ENCODE results near the gene PRPF38B.
A peak's percentile ranks its signal among the peaks of the same experiment; 100 is the strongest.

DNA sequence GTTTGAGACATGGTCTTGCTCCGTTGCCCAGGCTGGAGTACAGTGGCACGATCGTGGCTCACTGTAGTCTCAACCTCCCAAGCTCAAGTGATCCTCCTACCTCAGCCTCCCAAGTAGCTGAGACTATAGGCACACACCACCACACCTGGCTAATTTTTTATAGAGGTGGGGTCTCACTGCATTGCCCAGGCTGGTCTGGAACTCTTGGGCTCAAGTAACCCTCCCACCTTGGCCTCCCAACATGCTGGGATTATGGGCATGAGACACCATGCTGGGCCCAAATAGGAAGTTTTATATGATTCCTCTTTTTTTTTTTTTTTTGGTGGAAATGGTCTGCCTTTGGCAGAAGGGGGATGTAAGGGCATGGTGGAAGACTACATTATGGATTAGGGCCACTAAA, 14.5 kb downstream of the PRPF38B start:
- TF ChIP-seq MTF1 (CRISPR knock-in tag; IDR thresholded peaks at IDR 0.05; ENCODE audit: borderline replicate concordance): no peak
- TF ChIP-seq POLR2A (conservative IDR thresholded peaks at IDR 0.05): peak; percentile 83
- no peak for TF ChIP-seq PTBP1 (IDR thresholded peaks at IDR 0.05; ENCODE audit: low read depth, low read length)
- TF ChIP-seq SIX5 (IDR thresholded peaks at IDR 0.05; ENCODE audit: borderline replicate concordance in 1 of 2, insufficient read depth in 1 of 2, low read depth in 1 of 2, low read length in 2 of 2): no peak
- no peak for TF ChIP-seq ZNF398 (CRISPR knock-in tag; IDR thresholded peaks at IDR 0.05)
- no peak for TF ChIP-seq ZNF584 (CRISPR knock-in tag; IDR thresholded peaks at IDR 0.05; ENCODE audit: low read depth)
- TF ChIP-seq ETV6 (IDR thresholded peaks at IDR 0.05; ENCODE audit: borderline replicate concordance in 1 of 2, low read depth in 2 of 2, low read length in 1 of 2): no peak
- no peak for TF ChIP-seq ETV6 (CRISPR knock-in tag; IDR thresholded peaks at IDR 0.05; ENCODE audit: borderline replicate concordance)
- TF ChIP-seq, protein P1, sequence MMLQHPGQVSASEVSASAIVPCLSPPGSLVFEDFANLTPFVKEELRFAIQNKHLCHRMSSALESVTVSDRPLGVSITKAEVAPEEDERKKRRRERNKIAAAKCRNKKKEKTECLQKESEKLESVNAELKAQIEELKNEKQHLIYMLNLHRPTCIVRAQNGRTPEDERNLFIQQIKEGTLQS (IDR thresholded peaks at IDR 0.05): no peak
- TF ChIP-seq, protein P1 (CRISPR knock-in tag; conservative IDR thresholded peaks at IDR 0.05): no peak
- TF ChIP-seq ZKSCAN3 (CRISPR knock-in tag; IDR thresholded peaks at IDR 0.05): no peak
- TF ChIP-seq, protein P2, sequence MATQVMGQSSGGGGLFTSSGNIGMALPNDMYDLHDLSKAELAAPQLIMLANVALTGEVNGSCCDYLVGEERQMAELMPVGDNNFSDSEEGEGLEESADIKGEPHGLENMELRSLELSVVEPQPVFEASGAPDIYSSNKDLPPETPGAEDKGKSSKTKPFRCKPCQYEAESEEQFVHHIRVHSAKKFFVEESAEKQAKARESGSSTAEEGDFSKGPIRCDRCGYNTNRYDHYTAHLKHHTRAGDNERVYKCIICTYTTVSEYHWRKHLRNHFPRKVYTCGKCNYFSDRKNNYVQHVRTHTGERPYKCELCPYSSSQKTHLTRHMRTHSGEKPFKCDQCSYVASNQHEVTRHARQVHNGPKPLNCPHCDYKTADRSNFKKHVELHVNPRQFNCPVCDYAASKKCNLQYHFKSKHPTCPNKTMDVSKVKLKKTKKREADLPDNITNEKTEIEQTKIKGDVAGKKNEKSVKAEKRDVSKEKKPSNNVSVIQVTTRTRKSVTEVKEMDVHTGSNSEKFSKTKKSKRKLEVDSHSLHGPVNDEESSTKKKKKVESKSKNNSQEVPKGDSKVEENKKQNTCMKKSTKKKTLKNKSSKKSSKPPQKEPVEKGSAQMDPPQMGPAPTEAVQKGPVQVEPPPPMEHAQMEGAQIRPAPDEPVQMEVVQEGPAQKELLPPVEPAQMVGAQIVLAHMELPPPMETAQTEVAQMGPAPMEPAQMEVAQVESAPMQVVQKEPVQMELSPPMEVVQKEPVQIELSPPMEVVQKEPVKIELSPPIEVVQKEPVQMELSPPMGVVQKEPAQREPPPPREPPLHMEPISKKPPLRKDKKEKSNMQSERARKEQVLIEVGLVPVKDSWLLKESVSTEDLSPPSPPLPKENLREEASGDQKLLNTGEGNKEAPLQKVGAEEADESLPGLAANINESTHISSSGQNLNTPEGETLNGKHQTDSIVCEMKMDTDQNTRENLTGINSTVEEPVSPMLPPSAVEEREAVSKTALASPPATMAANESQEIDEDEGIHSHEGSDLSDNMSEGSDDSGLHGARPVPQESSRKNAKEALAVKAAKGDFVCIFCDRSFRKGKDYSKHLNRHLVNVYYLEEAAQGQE (IDR thresholded peaks at IDR 0.05; ENCODE audit: borderline replicate concordance): no peak
- TF ChIP-seq, protein P2 (CRISPR knock-in tag; IDR thresholded peaks at IDR 0.05; ENCODE audit: low read depth): no peak
- TF ChIP-seq, protein P3, sequence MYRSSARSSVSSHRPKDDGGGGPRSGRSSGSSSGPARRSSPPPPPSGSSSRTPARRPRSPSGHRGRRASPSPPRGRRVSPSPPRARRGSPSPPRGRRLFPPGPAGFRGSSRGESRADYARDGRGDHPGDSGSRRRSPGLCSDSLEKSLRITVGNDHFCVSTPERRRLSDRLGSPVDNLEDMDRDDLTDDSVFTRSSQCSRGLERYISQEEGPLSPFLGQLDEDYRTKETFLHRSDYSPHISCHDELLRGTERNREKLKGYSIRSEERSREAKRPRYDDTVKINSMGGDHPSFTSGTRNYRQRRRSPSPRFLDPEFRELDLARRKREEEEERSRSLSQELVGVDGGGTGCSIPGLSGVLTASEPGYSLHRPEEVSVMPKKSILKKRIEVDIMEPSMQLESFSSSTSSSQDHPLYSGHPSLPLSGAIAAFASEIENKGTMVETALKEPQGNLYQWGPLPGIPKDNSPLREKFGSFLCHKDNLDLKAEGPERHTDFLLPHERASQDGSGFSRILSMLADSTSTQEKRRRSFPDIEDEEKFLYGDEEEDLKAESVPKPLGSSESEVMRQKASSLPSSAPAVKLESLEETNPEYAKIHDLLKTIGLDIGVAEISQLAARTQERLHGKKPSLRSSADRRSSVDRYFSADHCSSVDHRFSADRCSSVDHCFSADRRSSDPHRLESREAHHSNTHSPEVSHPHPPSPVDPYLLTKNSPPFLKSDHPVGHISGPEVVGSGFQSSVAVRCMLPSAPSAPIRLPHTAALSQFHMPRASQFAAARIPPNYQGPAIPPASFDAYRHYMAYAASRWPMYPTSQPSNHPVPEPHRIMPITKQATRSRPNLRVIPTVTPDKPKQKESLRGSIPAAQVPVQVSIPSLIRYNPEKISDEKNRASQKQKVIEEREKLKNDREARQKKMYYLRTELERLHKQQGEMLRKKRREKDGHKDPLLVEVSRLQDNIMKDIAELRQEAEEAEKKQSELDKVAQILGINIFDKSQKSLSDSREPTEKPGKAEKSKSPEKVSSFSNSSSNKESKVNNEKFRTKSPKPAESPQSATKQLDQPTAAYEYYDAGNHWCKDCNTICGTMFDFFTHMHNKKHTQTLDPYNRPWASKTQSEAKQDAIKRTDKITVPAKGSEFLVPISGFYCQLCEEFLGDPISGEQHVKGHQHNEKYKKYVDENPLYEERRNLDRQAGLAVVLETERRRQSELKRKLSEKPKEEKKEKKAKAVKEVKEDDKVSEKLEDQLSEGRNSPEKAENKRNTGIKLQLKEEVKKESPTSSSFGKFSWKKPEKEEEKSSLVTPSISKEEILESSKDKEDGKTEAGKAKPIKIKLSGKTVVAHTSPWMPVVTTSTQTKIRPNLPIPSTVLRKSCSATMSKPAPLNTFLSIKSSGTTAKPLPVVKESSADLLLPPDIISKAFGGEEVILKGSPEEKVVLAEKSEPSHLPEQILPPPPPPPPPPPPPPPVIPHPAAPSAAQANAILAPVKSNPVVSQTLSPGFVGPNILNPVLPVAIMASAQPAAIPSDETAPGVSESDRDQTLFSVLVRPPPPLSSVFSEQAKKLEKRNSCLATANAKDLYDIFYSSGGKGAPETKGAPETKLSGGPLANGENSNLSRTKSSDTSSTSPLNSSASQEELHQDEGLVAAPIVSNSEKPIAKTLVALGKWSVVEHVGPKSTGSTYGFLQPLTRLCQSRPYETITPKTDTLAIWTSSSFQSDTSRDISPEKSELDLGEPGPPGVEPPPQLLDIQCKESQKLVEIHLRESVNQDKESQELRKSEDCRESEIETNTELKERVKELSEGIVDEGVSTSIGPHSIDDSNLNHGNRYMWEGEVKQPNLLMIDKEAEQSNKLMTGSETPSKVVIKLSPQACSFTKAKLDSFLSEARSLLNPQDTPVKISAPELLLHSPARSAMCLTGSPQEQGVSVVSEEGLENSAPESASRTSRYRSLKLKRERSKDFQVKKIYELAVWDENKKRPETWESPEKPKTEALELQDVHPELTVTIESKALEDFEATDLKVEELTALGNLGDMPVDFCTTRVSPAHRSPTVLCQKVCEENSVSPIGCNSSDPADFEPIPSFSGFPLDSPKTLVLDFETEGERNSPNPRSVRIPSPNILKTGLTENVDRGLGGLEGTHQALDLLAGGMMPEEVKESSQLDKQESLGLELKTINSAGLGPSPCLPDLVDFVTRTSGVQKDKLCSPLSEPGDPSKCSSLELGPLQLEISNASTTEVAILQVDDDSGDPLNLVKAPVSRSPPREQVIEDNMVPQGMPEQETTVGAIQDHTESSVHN (IDR thresholded peaks at IDR 0.05; ENCODE audit: borderline replicate concordance in 1 of 2, low read depth in 1 of 2): no peak
- no peak for TF ChIP-seq CREB1 (IDR thresholded peaks at IDR 0.05)
- no peak for TF ChIP-seq CREB1 (CRISPR knock-in tag; IDR thresholded peaks at IDR 0.05)

All from K562 (cell line).